ENCODE data around the gene VPS45.

GRCh38 chr1:150187560-150187931, 120.0 kb downstream of the VPS45 start:
- TF ChIP-seq EZH2 (IDR thresholded peaks at IDR 0.05; ENCODE audit: insufficient read depth, poor library complexity, severe bottlenecking) (no peak), EZH2phosphoT487 (IDR thresholded peaks at IDR 0.05; ENCODE audit: insufficient read depth, low read depth) (no peak)
